KMS-11 (cell line): ENCODE measurements around the gene MEGF6.

Source experiments
- H2AFZ ChIP-seq: fragments of 200-600 bp; sonication (generic); 2 replicates; pipeline ENCODE4 v1.6.1; 2016; ENCODE audit warnings: antibody characterized with exemption, mixed run types, low read depth
- H3K27ac ChIP-seq: fragments of 200-600 bp; sonication (generic); 2 replicates; pipeline ENCODE4 v1.6.1; 2016; ENCODE audit warnings: mild to moderate bottlenecking, mixed run types
- H3K27me3 ChIP-seq: fragments of 200-600 bp; sonication (generic); 2 replicates; pipeline ENCODE4 v1.6.1; 2017; ENCODE audit warnings: mild to moderate bottlenecking, low read depth, mixed run types, moderate library complexity; ENCODE audit not compliant: insufficient read depth
- H3K36me3 ChIP-seq: fragments of 200-600 bp; sonication (generic); 2 replicates; pipeline ENCODE4 v1.6.1; 2017; ENCODE audit warnings: mild to moderate bottlenecking, mixed run types; ENCODE audit not compliant: insufficient read depth
- H3K4me1 ChIP-seq: fragments of 200-600 bp; sonication (generic); 2 replicates; pipeline ENCODE4 v1.6.1; 2016; ENCODE audit warnings: mild to moderate bottlenecking, low read depth, mixed run types; ENCODE audit not compliant: poor library complexity, severe bottlenecking
- H3K4me2 ChIP-seq: fragments of 200-600 bp; sonication (generic); 2 replicates; pipeline ENCODE4 v1.7.0; 2016; ENCODE audit warnings: mild to moderate bottlenecking, mixed run types
- H3K4me3 ChIP-seq: fragments of 200-600 bp; sonication (generic); IDR thresholded peaks from 2 replicates; pipeline ENCODE4 v1.6.1; 2017; ENCODE audit warnings: low read depth, low read length, mixed read lengths; ENCODE audit not compliant: insufficient read depth
- H3K79me2 ChIP-seq: fragments of 200-600 bp; sonication (generic); 2 replicates; pipeline ENCODE4 v1.6.1; 2016; ENCODE audit warnings: low read depth, mixed run types; ENCODE audit not compliant: insufficient read depth
- H3K9ac ChIP-seq: fragments of 200-600 bp; sonication (generic); 2 replicates; pipeline ENCODE4 v1.6.1; 2016; ENCODE audit warnings: mild to moderate bottlenecking, mixed run types
- H4K20me1 ChIP-seq: fragments of 200-600 bp; sonication (generic); 2 replicates; pipeline ENCODE4 v1.6.1; 2016; ENCODE audit warnings: mild to moderate bottlenecking, mixed run types; ENCODE audit not compliant: insufficient read depth
- CTCF ChIP-seq: fragments of 200-600 bp; sonication (generic); conservative IDR thresholded peaks from 2 replicates; pipeline ENCODE4 v1.6.1; 2017; ENCODE audit warnings: low read depth, mild to moderate bottlenecking, antibody characterized with exemption, low read length, moderate library complexity, mixed read lengths

The MEGF6 gene

GRCh38 chr1:3459940-3460671 is 151.2 kb downstream of the MEGF6 start:
- H3K27me3 ChIP-seq: peaks cover 94% of the 10 kb centered on the region
- no peak overlapping the region for H3K9ac ChIP-seq
- no peaks in the 10 kb centered on the region for H3K36me3 ChIP-seq
- H2AFZ ChIP-seq: no peak overlapping the region
- H3K4me3 ChIP-seq: no peak overlapping the region
- no peak for TF ChIP-seq CTCF
- H4K20me1 ChIP-seq: no peaks in the 10 kb centered on the region
- H3K79me2 ChIP-seq: no peaks in the 10 kb centered on the region
- H3K4me1 ChIP-seq: no peaks in the 10 kb centered on the region
- no peak overlapping the region for H3K4me2 ChIP-seq
- H3K27ac ChIP-seq: no peak overlapping the region

- Histone ChIP-seq H3K4me2 (no peak overlapping the region), H3K9ac (no peak overlapping the region), H3K27ac (no peak overlapping the region), H3K4me1 (no peaks in the 10 kb centered on the region), H3K4me3 (no peak overlapping the region), H3K79me2 (no peaks in the 10 kb centered on the region), H4K20me1 (no peaks in the 10 kb centered on the region), H3K27me3 (peaks cover 88% of the 10 kb centered on the region), H2AFZ (no peak overlapping the region), H3K36me3 (no peaks in the 10 kb centered on the region)
- no peak for TF ChIP-seq CTCF
Observed at GRCh38 chr1:3459051-3459908, 152.0 kb downstream of the MEGF6 start.

GRCh38 chr1:3457910-3458883 is 153.1 kb downstream of the MEGF6 start:
- Histone ChIP-seq H3K4me2 (no peak overlapping the region), H2AFZ (no peak overlapping the region), H3K4me1 (no peaks in the 10 kb centered on the region), H3K79me2 (no peaks in the 10 kb centered on the region), H4K20me1 (no peaks in the 10 kb centered on the region), H3K36me3 (no peaks in the 10 kb centered on the region), H3K4me3 (no peak overlapping the region), H3K9ac (no peak overlapping the region), H3K27ac (no peak overlapping the region), H3K27me3 (peaks cover 83% of the 10 kb centered on the region)
- TF ChIP-seq CTCF: no peak
